ENCODE data around the gene COL6A2.
"Not testable (repeated sequence)": the region's sequence is repeated elsewhere in the genome, so short reads cannot be mapped to it uniquely, and the experiment has no call there.

The COL6A2 gene

DNA sequence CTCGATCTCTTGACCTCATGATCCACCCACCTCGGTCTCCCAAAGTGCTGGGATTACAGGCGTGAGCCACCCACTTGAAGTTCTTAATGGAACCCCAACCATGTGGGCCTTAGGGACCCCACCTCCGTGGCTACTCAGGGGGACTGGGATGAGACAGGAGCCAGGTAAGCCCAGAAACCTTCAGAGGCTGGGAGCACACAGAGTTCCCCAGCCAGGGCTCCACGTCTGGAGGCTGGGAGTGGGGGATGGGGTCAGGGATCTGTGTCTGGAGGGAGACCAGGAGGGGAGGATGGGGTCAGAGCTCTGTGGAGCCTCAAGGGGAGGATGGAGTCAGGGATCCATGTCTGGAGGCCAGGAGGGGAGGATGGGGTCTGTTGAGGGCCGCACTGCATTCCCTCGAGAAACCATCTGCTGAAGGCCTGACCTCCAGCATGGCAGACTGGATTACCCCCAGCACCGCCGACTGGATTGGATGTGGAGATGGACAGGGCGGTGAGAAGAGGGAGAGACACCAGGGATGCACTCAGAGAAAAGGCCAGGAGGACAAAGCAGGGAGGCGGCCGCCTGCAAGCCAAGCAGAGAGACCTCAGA is 59.6 kb downstream of the COL6A2 start:
- no peak for DNase-seq

DNA sequence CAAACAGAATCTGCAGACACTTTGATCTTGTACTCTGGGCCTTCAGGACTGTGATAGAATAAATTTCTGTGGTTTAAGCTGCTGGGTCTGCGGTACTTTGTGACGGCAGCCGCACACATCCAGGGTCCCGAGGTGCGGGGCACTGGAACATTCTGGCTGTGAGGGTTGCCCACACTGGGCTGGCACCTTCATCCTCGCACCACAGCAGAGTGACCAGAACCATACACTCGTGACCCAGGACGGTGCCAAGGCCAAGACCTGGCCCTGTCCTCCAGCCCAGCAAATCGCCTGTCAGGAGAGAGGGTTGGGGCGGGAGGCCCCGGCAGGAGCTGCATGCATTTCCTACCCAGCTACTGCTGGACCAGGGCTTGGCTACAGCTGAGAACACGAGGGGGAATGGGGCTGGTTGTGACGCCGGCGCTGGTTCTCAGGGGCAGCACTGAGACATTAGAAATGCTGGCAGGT is 60.1 kb downstream of the COL6A2 start:
- DNase-seq: no peak

DNA sequence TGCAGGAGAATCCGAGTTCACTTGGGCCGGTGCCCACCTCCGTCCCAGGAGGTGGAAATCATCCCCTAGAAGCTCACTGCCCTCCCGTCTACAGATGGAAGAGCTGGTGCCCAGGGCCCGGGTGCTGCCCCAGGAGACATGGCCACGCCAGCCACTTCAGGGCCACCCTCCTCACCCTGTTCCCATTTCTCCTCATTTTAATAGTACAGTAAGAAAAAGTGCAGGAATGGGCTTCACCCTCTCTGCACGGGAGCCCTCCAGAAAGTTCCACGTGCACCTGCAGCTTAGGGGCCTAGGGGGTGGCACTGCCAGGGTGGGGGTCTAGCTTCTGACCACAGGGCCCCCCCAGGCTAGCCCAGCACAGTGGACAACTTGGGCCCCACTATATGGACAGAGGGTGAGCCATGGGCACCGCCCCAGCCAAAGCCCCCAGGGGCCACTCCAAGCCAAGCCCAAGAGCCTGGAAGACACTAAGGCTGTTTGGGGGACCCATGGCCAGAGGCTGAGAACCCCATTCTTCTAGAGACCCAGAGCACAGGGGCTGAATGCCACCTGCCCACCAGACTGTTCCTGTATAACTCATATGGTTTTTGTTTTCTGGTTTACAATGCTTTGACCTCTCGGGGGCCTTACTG is 60.9 kb downstream of the COL6A2 start:
- DNase-seq: no peak

DNA sequence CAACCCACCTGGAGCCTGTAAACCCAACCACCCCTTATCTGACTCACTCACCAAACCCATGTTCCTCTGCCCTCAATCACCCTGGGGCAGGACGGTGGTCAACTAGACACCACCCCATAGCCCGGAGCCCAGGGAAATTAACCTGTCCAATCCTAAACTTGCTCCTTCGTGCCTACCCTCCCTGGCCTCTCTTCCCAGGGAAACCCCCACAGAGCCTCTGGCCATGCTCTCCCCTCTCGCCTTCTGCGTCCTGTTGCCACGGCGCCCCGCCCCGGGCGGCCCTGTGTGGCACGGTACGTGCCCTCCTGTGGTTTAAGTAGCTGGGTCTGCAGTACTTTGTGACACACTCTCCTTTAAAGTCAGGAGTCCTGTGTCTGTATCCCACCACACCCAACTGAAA is 61.5 kb downstream of the COL6A2 start:
- DNase-seq: no peak

DNA sequence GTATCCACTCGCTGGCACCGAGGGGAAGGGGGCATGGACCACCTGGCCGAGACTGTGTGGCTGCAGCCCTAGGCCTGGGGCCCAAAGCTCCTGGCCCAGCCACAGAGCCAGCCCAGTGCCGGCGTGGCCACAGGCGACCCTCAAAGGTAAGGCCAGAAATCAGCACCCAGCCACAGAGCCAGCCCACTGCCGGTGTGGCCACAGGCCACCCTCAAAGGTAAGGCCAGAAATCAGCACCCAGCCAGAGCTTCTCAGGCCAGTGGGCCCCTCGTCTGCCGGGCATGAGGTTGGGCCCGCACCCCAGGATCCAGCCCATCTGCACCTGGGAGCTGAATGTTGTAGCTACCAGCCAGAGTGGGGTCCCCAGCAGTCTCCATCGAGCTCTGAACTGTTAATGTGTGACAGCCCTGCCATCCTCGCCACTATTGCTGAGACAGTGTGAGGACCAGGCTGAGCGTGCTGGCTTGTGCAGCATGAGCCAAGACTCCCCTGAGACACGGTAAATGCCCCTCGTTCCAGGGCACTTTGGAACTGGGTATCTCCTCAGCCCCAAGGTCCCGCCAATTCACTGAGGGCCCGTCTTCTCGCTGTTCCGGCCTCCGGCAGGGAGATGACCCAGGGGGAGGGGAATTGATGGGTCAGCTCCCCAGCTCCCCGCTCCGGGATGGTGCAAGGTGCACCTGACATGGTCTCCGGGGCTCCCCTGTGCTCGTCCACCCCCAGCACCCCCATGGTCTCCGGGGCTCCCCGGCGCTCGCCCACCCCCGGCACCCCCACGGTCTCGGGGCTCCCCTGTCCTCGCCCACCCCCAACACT is 62.1 kb downstream of the COL6A2 start:
- DNase-seq: no peak

DNA sequence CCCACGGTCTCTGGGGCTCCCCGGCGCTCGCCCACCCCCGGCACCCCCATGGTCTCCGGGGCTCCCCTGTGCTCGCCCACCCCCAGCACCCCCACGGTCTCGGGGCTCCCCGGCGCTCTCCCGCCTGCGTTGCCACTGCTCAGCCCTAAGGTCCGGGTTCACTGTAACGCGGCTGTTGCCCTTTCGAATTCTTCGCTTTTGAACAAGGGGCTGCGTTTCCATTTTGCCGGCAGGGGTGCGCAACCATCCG is 62.7 kb downstream of the COL6A2 start:
- DNase-seq: no peak

DNA sequence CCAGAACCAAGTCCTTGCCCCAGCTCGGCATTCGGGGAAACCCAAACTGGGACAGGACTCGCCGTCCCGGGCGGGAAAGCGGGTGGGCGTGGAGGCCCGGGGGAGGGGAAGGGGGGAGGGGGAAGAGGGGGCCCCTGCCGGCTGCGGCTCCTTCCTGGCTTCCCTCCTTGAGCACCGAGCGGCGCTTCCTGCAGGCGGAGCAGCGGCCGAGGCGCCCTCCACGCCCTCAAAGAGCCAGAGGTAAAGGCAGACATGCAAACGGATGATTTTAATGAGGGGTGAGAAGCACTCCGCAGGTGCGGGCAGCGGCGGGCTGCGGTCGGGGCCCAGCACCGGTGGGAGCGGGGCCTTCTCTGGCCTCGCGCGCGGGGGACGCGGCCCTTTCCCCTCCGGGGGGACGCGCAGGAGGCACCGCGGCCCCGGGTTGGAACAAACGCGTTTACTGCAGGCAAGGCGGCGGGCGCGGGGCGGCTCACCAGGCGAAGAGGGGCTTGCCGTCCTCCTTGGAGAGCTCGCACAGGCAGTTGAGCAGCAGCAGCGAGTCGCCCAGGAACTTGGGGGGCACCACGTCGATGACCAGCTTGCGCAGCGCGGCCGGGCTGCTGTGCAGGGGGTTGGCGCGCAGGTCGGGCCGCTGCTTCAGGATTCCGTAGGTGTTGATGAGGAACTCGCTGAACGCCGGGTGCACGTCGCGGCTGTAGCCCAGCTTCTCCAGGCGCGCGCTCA is 63.2 kb downstream of the COL6A2 start:
- no peak for DNase-seq

DNA sequence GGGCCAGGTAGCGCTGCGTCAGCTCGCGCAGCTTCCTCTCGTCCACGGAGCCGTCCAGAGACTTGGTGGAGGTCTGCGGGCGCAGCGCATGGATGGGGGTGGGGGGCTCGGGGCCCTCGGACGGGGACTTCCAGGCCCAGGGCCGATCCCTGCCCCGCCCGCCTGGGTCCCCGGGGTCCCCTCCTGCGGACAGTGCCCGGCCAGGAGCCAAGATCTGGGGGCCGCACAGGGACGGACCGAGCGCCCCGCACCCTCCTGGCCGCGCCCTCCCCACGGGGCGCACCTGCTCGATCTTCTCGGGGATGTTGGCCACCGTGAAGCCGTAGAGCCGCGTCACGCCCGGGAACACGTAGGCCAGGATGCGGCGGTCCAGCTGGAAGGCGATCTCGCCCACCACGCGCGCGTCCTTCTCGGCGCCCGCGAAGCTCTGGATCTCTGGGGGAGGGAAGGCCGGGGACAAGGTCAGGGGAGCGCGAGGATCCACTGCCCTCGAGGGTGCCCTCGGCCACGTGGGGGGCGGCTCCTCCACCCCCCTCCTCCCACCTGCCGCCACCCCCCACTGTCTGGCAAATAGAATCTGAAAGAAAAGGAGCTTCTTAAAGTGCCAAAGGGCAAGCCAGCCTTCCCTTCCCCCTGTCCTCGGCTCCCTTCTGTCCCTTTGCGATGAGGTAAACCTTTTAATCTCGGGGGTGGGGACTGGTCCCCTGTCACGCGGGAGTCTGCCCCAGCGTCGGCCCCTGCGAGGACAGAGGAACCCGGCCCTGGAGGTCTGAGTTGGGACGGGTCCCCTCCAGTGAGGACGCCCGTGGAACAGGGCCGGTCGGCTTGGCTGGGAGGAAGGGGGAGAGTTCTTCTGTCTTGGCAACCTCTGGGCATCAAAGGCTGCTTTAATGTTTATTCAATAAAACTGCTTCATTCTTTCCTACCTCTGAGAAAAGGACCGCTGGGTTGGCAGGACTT is 64.0 kb downstream of the COL6A2 start:
- no peak for DNase-seq

DNA sequence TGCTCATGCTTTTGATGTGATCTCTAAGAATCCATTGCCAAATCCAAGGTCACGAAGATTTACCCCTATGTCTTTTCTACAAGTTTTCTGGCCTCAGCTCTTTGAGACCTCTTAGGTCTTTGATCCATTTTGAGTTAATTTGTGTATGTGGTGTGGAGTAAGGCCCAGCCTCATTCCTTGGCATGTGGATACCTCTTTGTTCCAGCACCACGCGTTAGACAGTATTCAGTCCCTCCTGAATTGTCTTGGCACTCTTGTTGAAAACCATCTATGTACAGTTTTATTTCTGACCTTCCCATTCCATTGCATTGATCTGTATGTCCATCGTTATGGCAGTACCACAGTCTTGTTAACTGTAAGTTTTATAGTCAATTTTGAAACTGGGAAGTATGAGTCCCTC is 65.5 kb downstream of the COL6A2 start:
- DNase-seq: no peak

DNA sequence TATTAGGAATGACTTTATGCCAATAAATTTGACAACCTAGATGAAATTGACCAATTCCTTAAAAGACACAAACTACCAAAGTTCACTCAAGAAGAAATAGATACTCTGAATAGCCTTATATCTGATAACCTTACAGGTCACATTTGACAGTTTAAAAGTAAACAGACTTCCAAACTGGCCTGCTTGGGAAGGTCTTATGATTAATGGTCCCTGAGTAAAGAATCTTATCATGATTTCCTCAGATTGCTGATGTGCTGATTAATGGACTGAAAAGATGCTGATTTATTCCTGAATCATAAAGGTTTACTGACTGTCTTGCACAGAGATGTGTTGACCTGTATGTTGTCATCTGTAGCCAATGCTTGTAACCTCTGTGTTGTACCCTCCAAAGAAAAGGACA is 67.2 kb downstream of the COL6A2 start:
- DNase-seq: no peak

DNA sequence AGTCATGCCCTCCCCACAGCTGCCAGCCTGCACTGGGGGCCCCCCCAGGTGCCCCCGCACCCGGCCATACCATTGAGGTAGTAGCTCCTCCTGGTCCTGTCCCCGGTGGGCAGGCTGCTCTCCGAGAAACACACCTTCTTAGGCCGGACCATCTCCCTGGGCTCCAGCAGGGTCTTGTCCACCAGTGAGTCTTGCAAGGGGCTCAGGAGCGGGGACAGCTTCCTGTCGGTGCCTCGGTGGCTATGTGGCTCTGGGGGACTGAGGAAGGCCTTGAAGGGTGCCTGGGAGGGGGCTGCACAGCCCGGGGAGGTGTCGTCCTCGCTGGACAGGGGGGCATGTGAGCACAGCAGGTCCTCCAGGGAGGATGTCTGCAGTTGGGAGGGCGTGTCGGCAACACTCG is 70.3 kb downstream of the COL6A2 start:
- no peak for DNase-seq

DNA sequence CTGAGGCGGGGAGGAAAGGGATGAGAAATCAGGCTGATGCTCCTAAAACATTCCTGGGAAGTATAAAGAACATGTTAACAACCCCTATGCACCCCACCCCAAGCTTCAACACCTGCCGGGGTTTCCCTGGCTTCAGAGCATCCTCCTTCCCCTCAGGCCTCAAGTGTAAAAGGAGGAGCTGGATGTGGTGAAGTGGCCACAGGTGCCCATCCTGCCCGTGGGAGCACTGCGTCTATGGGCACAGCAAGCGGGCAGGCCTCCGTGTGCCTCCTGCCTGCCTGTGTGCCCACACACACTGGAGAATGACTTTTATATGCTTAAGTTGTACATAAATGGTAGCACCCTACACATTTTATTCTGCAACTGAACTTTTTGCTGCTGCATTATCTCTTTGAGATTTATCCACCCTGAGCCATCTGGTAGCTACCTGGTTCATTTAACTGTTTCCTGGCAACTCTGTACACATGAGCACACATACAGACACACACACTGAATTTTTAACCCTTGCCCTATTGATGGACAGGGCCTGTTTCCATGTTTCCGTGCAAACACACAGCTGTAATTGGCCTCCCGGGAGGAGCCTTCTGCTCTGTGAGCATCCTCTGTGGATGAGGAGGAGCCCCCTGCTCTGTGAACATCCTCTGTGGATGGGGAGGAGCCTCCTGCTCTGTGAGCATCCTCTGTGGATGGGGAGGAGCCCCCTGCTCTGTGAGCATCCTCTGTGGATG is 70.9 kb downstream of the COL6A2 start:
- no peak for DNase-seq

DNA sequence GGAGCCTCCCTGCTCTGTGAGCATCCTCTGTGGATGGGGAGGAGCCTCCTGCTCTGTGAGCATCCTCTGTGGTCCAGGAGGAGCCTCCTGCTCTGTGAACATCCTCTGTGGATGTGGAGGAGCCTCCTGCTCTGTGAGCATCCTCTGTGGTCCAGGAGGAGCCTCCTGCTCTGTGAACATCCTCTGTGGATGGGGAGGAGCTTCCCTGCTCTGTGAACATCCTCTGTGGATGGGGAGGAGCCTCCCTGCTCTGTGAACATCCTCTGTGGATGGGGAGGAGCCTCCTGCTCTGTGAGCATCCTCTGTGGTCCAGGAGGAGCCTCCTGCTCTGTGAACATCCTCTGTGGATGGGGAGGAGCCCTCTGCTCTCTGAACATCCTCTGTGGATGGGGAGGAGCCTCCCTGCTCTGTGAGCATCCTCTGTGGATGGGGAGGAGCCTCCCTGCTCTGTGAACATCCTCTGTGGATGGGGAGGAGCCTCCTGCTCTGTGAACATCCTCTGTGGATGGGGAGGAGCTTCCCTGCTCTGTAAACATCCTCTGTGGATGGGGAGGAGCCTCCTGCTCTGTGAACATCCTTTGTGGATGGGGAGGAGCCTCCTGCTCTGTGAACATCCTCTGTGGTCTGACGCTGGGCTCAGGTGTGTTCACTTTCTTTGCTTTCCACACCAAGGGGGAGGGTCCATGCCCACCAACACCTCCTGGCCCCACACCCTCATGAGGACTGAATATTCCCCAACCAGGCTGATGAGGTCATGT is 72.7 kb downstream of the COL6A2 start:
- DNase-seq: not testable (repeated sequence)

DNA sequence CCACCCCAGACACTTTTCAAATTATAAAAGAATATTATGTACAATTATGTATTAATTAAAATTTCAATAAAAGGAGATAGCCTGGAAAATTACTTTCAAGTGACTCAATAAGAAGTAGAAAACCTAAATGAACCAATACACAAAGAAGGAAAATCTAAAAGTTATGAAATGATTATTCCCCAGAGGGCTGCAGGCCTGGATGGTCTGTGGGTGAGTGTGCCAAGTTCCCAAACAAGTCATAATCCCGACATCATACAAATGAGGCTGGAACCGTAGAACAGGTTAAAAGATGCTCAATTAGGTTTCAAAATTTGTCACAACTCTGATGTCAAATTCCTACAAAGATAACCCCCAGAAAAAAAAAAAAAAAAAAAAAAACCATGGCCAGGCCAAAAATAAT is 73.7 kb downstream of the COL6A2 start:
- no peak for DNase-seq

DNA sequence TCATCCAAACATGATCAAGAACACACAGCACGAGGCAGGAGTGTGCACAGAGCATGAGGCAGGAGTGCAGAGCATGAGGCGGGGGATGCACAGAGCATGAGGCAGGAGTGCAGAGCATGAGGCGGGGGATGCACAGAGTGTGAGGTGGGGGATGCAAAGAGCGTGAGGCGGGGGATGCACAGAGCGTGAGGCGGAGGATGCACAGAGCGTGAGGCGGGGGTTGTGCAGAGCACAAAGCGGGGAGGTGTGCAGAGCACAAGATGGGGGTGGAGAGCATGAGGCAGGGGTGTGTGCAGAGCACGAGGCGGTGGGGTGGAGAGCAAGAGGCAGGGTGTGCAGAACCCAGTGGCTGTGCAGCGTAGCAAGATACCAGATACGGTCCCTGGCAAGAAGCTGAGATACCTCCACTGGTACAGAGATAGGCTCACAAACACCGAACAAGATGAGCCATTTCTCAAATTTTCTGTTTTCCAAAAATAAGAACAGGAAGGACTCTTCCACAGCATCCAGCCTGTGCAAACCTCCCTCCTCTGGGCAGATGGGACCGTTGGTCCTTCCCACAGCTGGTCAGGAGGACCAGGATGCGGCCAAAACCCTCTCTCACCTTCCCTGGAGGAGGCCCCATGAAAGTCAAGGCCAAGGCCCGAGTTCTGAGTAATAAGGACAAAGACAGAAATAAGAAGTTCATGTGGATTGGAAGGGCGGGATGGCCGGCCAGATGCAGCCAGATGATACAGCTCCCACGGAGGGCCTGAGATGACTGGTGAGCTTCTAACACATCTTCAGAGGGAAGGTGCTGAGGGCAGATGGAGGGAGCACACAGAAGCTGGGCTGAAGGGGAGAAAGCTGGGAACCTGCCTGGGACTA is 74.3 kb downstream of the COL6A2 start:
- DNase-seq: no peak

DNA sequence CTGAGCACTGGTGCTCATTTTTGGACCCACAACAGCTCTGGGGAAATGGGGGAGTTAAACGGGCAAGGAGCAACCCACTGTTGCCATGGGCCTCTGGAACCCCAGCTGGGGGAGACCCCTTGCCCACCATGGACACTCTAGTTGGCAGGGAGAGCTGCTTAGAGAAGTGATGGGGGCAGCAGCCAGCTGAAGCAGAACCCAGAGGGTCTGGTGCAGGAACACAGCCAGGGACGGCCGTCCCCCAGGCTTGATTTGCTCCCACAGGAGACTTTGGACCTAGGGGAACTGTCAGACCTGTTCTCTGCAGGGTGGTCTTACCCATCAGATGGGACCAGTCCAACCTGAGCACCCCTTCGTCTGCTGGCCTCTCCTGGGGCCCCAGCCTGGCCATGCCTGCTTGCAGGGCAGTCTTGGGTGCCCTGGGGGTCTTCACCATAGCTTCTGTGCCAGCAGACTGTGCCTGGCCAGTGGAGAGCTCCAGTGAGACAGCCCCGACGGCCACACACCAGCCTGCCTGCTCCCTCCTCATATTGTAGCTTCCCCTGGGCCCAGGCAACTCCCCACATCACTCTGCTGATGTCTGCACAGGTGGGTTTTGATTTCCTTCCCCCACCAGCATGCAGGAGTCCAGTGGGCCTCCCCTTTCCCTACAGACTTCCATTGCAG is 75.1 kb downstream of the COL6A2 start:
- no peak for DNase-seq

DNA sequence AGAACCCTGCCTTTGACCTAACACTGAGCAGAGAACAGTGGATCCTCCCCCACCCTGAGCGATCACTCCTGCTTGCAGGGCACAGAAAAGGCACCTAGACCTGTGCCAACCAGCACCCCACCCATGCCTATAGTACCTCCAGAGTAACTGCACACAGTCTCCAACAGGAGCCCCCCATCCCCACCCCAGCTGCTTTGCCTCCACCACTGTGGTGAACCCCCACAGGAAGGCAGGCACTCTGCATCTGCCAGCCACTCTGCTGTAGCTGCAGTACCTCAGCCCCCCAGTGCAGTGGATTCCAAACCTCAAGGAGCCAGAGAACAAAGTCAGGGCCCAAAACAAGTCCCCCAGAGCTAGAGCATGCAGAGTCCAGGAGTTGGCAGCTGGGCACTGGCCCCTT is 75.7 kb downstream of the COL6A2 start:
- DNase-seq: no peak

DNA sequence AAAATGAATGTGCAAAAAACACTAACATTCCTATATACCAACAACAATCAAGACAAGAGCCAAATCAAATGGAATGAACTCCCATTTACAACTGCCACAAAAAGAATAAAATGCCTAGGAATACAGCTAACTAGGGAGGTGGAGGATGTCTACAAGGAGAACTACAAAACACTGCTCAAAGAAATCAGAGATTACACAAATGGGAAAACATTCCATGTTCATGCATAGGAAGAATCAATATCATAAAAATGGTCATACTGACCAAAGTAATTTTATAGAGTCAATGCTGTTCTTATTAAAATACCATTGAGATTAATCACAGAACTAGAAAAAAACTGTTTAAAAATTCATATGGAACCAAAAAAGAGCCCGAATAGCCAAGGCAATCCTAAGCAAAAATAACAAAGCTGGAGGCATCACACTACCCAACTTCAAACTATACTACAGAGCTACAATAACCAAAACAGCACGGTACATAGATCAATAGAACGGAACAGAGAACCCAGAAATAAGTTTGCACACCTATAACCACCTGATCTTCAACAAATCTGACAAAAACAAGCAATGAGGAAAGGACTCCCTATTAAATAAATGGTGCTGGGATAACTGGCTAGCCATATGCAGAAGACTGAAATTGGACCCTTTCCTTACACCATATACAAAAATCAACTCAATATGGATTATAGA is 78.7 kb downstream of the COL6A2 start:
- DNase-seq: not testable (repeated sequence)

DNA sequence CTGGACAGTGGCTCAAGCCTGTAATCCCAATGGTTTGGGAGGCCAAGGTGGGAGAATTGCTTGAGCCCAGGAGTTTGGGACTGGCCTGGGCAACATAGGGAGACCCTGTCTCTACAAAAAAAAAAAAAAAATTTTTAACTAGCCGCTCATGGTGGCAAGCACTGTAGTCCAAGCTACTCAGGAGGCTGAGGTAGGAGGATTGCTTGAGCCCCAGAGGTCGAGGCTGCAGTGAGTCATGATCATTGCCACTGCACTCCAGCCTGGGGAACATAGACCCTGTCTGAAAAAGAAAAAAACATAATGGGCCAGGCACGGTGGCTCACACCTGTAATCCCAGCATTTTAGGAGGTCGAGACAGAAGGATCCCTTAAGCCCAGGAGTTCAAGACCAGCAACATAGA is 81.0 kb downstream of the COL6A2 start:
- no peak for DNase-seq

All from NCI-H2107 (cell line).